GM12878 (cell line): ENCODE data around the gene NUP62. TPM values are rescaled to one million over a fixed set of nuclear protein-coding genes. Genes with fewer than 3 reads are reported as not detected.
A peak's percentile ranks its signal among the peaks of the same experiment; 100 is the strongest.

Source experiments
- CBX3 ChIP-seq: fragments of 200-600 bp; sonication (generic); IDR thresholded peaks from 2 replicates; pipeline ENCODE4 v1.6.1; 2016; ENCODE audit warnings: low read depth, borderline replicate concordance
- CHD4 ChIP-seq: fragments of 200-600 bp; sonication (generic); IDR thresholded peaks from 2 replicates; pipeline ENCODE4 v1.6.1; 2016; ENCODE audit warnings: mild to moderate bottlenecking
- E2F8 ChIP-seq: fragments of 450-650 bp; IDR thresholded peaks from 2 replicates; pipeline ENCODE4 v1.6.1; 2018; ENCODE audit warnings: mild to moderate bottlenecking, low read depth, moderate library complexity; ENCODE audit not compliant: partially characterized antibody
- JUNB ChIP-seq: IDR thresholded peaks from 2 replicates; pipeline ENCODE4 v1.6.1; 2016; ENCODE audit warnings: antibody characterized with exemption, mild to moderate bottlenecking
- MAX ChIP-seq: IDR thresholded peaks from 2 replicates; pipeline ENCODE4 v1.6.1; 2012; ENCODE audit warnings: low read depth, low read length, improper control_type of control experiment
- NFIC ChIP-seq: IDR thresholded peaks from 2 replicates; pipeline ENCODE4 v1.6.1; 2012; ENCODE audit warnings: low read depth, mild to moderate bottlenecking, inconsistent platforms, low read length, moderate library complexity
- NKRF ChIP-seq: fragments of 450-650 bp; conservative IDR thresholded peaks from 2 replicates; pipeline ENCODE4 v1.6.1; 2017; ENCODE audit warnings: mild to moderate bottlenecking, moderate library complexity
- POLR2AphosphoS5 ChIP-seq: IDR thresholded peaks from 2 replicates; pipeline ENCODE4 v1.6.1; 2011; ENCODE audit warnings: mild to moderate bottlenecking, low read length, inconsistent platforms
- SREBF1 ChIP-seq: IDR thresholded peaks from 2 replicates; pipeline ENCODE4 v1.6.1; 2012; ENCODE audit warnings: mild to moderate bottlenecking, low read length
- ZBTB33 ChIP-seq: fragments of 450-650 bp; IDR thresholded peaks from 2 replicates; pipeline ENCODE4 v1.6.1; 2017; ENCODE audit warnings: mild to moderate bottlenecking
- ZBTB4 ChIP-seq: fragments of 450-650 bp; formaldehyde crosslinking; IDR thresholded peaks from 2 replicates; pipeline ENCODE4 v1.4.0; 2022; ENCODE audit warnings: mild to moderate bottlenecking, moderate library complexity
- ZNF217 ChIP-seq: fragments of 450-650 bp; IDR thresholded peaks from 2 replicates; pipeline ENCODE4 v1.6.1; 2017; ENCODE audit warnings: antibody characterized with exemption, mild to moderate bottlenecking
- ZNF592 ChIP-seq: fragments of 450-650 bp; IDR thresholded peaks from 2 replicates; pipeline ENCODE4 v1.6.1; 2017; ENCODE audit warnings: mild to moderate bottlenecking, moderate library complexity
- ZSCAN29 ChIP-seq: fragments of 450-650 bp; IDR thresholded peaks from 2 replicates; pipeline ENCODE4 v1.6.1; 2017; ENCODE audit warnings: mild to moderate bottlenecking, moderate library complexity
- polyA plus RNA-seq, 11 experiments: library from polyadenylated mRNA; depleted of rRNA in 4 of 11; unstranded in 6 of 11; stranded (reverse) in 5 of 11; fragments of >200 nt; fragmentation: Nextera tagmentation in 4 of 11; fragmentation: Illumina TruSeq in 1 of 11; extraction: Ambion mirVana in 4 of 11; extraction: Trizol in 1 of 11; gene quantifications; 1 replicate in 1 of 11; 2 replicates in 10 of 11; pipeline versions ENCODE4 v1.2.1 to v1.2.3, GENCODE V29; 2011 to 2016; ENCODE audit warnings: inconsistent platforms in 2 of 11, missing spikeins in 2 of 11, low read depth in 1 of 11
- total RNA-seq, 4 experiments: library from RNA; depleted of rRNA in 3 of 4; stranded (reverse); fragments of >200 nt in 3 of 4; fragmentation: Illumina TruSeq in 1 of 4; extraction: Trizol in 1 of 4; gene quantifications; 2 replicates each; pipeline versions ENCODE4 v1.2.1 to v1.2.3, GENCODE V29; 2013 to 2021

The NUP62 gene
- total and polyA plus RNA-seq, 10 of the 15 experiments (the other 5 are each of a cell fraction or from before 2014, with no cell fraction given) = 19.5 to 110 (median 66.9) TPM

- TF ChIP-seq ZNF592 = no peak
- no peak for TF ChIP-seq NKRF
- no peak for TF ChIP-seq ZBTB33
- TF ChIP-seq SREBF1 = no peak
- TF ChIP-seq E2F8 = no peak
- no peak for TF ChIP-seq CBX3
- no peak for TF ChIP-seq ZSCAN29
- TF ChIP-seq ZNF217 = no peak
- 0 out of 2 replicates have a peak, but pooled peaks have one; percentile 47 for TF ChIP-seq ZBTB4 (CRISPR knock-in tag)
- no peak for TF ChIP-seq NFIC
- TF ChIP-seq POLR2AphosphoS5 = peak; percentile 91
- peak; percentile 78 for TF ChIP-seq MAX
- no peak for TF ChIP-seq CHD4
- no peak for TF ChIP-seq JUNB
These were observed 543 bp upstream of the NUP62 start (continued) for GRCh38 chr19:49929611-49930482.
